ENCODE data around the gene IMPDH2.
"Not testable (repeated sequence)": the region's sequence is repeated elsewhere in the genome, so short reads cannot be mapped to it uniquely, and the experiment has no call there.

IMPDH2 gene

DNA sequence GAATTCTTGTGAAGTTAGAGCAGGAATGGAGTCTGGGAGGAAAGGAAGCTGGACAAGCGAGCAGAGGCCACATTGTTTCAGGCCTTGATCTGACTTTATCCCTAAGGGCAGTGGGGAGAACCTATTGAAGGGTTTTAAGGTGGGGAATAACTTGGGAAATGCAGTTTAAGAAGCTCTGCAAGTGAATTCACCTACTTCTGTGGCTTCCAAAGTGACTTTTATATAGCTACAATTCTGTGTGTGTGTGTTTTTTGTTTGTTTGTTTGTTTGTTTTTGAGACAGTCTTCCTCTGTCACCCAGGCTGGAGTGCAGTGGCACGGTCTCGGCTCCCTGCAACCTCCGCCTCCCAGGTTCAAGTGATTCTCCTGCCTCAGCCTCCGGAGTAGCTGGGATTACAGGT lies 20.6 kb downstream of the IMPDH2 start:
- H3K9ac ChIP-seq (ENCODE audit: low read length); H3K36me3 ChIP-seq (ENCODE audit: control insufficient read depth, insufficient read depth, low read length); H3K4me1 ChIP-seq (ENCODE audit: control insufficient read depth, insufficient read depth, low read length); H3K27me3 ChIP-seq (ENCODE audit: control insufficient read depth, insufficient read depth, low read length): not testable (repeated sequence)
- peak overlapping the region; percentile 95 for H3K4me3 ChIP-seq (ENCODE audit: low read length)
- peak overlapping the region; percentile 99 for H3K27ac ChIP-seq (ENCODE audit: low read depth, low read length)

DNA sequence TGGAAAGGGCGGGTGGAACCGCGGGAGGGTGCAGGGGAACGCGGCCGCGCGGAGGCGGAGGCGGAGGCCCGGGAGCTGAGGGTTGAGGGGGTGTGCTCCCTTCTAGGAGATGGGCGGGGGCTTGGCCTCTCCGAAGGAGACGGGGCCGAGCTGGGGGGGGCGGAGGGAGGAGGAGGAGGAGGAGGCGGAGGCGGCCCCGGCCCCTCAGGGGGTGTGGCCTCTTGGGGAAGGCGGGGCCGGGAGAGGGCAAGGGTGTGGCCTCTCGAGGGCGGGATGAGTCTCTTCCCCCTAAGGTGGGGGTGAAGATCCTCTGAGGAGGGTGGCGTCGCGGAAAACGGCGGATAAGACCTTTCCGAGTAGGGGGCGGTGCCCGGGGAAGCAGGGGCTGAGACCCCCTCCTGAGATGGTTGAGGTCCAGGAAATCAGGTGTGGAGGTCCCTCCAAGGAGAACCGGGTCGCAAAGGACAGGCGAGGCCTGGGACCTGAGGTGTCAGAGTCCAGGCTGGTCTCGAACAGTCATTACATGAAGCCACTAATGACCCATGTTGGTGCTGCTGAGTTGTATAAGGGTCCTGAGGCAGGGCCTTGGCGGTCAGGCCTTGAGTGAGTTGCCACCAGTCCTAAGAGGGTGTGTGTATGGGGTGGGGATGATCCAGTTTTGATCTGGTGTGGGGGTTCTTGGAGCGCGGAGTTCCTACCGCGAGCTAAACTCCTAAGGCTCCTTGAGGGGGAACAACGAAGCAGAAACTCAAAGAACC lies 21.2 kb downstream of the IMPDH2 start:
- Histone ChIP-seq H3K27me3 (ENCODE audit: control insufficient read depth, insufficient read depth, low read length) (no peaks in the 10 kb centered on the region), H3K36me3 (ENCODE audit: control insufficient read depth, insufficient read depth, low read length) (peaks cover 9% of the 10 kb centered on the region), H3K4me3 (ENCODE audit: low read length) (peak overlapping the region; percentile 95), H3K27ac (ENCODE audit: low read depth, low read length) (peak overlapping the region; percentile 99), H3K4me1 (ENCODE audit: control insufficient read depth, insufficient read depth, low read length) (peaks cover 3% of the 10 kb centered on the region), H3K9ac (ENCODE audit: low read length) (peak overlapping the region; percentile 88)

DNA sequence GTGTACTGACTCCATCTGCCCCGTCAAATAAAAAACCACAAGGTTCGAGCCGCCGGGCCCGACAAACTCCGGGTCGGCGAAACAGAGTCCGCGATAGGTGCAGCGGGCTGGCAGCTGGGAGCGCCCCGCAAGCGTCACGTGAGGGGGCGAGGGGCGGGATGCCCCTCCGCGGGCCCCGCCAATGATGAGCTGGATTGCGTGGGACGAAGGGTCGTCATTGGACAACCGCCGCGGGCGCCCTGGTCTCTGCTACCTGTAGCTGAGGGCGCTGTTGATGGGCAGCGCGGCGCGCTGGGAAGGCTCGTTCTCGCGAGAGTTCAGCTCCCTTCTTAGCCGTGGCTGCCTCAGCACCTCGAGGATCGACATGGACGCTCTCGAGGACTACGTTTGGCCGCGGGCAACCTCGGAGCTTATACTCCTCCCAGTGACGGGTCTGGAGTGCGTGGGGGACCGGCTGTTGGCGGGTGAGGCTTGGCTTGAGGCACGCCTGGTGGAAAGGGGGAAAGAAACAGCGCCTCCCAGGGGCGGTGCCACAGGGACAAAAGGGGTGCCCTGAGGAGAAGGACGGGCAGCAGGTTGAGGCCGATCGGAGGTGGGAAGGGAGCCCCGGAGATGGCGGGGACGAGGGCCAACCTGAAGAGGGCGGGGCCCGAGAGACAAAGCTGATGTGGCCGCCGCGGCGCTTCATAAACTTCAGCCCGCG lies 22.0 kb downstream of the IMPDH2 start, which contains the start of gene WDR6:
TSS of gene WDR6 (plus strand) at position 324 of the 703 bp plus-strand sequence. CDS start at position 365, 41 bp downstream.
- H3K27ac ChIP-seq (ENCODE audit: low read depth, low read length): peak within 1 kb of the TSS; percentile 99
- peak within 1 kb of the TSS; percentile 88 for H3K9ac ChIP-seq (ENCODE audit: low read length)
- peaks cover 9% of the 10 kb centered on the region for H3K36me3 ChIP-seq (ENCODE audit: control insufficient read depth, insufficient read depth, low read length)
- H3K27me3 ChIP-seq (ENCODE audit: control insufficient read depth, insufficient read depth, low read length): no peaks in the 10 kb centered on the region
- peak within 1 kb of the TSS; percentile 95 for H3K4me3 ChIP-seq (ENCODE audit: low read length)
- H3K4me1 ChIP-seq (ENCODE audit: control insufficient read depth, insufficient read depth, low read length): peaks cover 3% of the 10 kb centered on the region

DNA sequence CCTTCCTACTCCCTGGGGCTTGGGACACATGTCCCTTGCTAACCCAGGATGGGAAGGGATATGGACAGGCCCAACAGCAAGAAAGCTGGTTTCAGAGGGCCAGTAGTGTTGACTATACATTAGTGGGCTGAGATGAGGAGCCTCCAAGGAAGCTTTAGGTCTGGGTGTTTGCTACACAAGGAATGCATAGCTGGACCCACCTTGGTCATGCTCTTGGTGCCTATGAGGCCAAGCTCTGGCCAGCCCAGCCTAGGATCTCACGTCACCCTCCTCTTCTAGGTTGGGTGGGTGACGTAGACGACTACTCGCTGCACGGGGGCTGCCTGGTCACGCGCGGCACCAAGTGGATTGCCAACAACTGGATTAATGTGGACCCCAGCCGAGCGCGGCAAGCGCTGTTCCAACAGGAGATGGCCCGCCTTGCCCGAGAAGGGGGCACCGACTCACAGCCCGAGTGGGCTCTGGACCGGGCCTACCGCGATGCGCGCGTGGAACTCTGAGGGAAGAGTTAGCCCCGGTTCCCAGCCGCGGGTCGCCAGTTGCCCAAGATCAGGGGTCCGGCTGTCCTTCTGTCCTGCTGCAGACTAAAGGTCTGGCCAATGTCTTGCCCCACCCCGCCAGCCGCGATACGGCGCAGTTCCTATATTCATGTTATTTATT lies 22.7 kb downstream of the IMPDH2 start:
- Histone ChIP-seq H3K36me3 (ENCODE audit: control insufficient read depth, insufficient read depth, low read length) (peaks cover 2% of the 10 kb centered on the region), H3K27me3 (ENCODE audit: control insufficient read depth, insufficient read depth, low read length) (no peaks in the 10 kb centered on the region), H3K27ac (ENCODE audit: low read depth, low read length) (peak overlapping the region; percentile 99), H3K4me1 (ENCODE audit: control insufficient read depth, insufficient read depth, low read length) (peaks cover 3% of the 10 kb centered on the region), H3K4me3 (ENCODE audit: low read length) (peak overlapping the region; percentile 95), H3K9ac (ENCODE audit: low read length) (peak overlapping the region; percentile 54)

DNA sequence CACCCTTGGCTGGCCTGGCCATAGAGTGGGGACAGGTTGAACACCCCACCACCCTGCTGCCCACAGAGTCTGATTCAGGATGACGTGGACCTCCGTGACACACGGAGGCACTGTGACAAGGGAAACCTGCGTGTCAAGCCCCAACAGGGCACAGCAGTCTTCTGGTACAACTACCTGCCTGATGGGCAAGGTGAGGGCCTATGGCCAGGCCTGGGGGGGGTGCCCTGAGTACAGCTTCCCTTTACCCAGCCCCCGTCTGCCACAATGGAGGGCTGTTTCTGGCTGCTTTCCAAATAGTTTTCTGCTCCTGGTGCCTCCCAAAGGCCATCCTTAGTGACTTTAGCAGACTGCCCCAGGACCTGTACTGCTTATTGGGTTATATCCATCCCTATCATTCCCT lies 23.2 kb downstream of the IMPDH2 start:
- H3K9ac ChIP-seq (ENCODE audit: low read length): no peak overlapping the region
- no peaks in the 10 kb centered on the region for H3K27me3 ChIP-seq (ENCODE audit: control insufficient read depth, insufficient read depth, low read length)
- peaks cover 3% of the 10 kb centered on the region for H3K4me1 ChIP-seq (ENCODE audit: control insufficient read depth, insufficient read depth, low read length)
- peak overlapping the region; percentile 99 for H3K27ac ChIP-seq (ENCODE audit: low read depth, low read length)
- H3K36me3 ChIP-seq (ENCODE audit: control insufficient read depth, insufficient read depth, low read length): no peaks in the 10 kb centered on the region
- H3K4me3 ChIP-seq (ENCODE audit: low read length): peak overlapping the region; percentile 95

DNA sequence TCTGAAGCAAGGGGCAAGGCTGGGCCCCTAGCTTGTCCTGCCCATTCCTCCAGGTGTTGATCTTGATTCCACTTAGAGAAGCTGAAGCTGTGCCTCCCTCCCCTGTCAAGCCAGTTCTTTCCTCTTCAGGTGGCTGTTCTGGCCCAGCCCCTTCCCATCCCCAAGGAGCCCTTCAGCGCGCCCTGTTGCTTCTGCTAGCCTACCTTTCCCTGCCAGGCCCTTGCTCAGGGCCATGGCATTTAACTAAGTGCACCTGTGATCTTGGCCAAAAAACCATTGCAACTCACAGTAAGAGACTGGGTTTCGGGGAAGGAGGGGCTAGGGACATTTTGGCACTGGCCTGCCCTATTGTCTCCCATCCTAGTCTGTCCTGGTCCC lies 23.9 kb downstream of the IMPDH2 start:
- no peak overlapping the region for H3K27ac ChIP-seq (ENCODE audit: low read depth, low read length)
- H3K36me3 ChIP-seq (ENCODE audit: control insufficient read depth, insufficient read depth, low read length): no peaks in the 10 kb centered on the region
- H3K27me3 ChIP-seq (ENCODE audit: control insufficient read depth, insufficient read depth, low read length): no peaks in the 10 kb centered on the region
- no peak overlapping the region for H3K4me3 ChIP-seq (ENCODE audit: low read length)
- peaks cover 3% of the 10 kb centered on the region for H3K4me1 ChIP-seq (ENCODE audit: control insufficient read depth, insufficient read depth, low read length)
- H3K9ac ChIP-seq (ENCODE audit: low read length): no peak overlapping the region

DNA sequence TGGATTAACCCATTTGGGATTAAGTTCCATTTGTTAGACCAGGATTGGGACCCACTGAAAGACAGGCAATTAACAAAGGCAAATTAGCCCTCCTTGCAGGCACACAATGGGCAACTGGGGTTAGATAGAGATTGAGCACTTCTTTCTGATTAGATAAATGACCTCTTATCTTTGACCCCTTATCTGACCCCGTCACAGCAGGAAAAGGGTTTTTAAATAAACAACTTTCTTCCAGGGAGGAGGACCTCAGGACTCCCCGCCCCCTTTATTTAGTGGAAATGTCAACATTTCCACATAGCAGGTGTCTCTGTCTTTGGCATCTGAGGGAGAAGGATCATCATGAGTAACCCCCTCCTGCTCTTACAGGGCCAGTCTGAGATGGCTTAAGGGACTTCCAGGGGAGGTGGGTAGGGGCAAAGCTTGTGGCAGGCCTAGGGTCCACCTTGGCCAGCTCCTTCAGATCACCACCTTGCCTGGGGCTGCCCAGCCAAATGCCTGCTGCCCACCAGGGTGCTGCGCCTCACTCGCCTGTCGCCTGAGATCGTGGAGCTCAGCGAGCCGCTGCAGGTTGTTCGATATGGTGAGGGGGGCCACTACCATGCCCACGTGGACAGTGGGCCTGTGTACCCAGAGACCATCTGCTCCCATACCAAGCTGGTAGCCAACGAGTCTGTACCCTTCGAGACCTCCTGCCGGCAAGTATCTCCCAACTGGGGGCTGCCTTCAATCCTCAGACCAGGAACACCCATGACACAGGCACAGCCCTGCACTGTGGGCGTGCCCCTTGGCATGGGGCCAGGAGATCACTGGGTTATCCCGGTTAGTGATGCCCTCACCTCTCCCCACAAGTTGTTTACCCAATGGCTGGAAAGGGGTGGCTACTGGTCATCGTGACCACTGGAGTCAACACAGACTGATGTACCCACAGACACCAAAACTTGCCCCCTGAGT lies 24.6 kb downstream of the IMPDH2 start:
- no peaks in the 10 kb centered on the region for H3K27me3 ChIP-seq (ENCODE audit: control insufficient read depth, insufficient read depth, low read length)
- no peak overlapping the region for H3K4me3 ChIP-seq (ENCODE audit: low read length)
- H3K36me3 ChIP-seq (ENCODE audit: control insufficient read depth, insufficient read depth, low read length): no peaks in the 10 kb centered on the region
- H3K27ac ChIP-seq (ENCODE audit: low read depth, low read length): no peak overlapping the region
- peaks cover 3% of the 10 kb centered on the region for H3K4me1 ChIP-seq (ENCODE audit: control insufficient read depth, insufficient read depth, low read length)
- H3K9ac ChIP-seq (ENCODE audit: low read length): no peak overlapping the region

DNA sequence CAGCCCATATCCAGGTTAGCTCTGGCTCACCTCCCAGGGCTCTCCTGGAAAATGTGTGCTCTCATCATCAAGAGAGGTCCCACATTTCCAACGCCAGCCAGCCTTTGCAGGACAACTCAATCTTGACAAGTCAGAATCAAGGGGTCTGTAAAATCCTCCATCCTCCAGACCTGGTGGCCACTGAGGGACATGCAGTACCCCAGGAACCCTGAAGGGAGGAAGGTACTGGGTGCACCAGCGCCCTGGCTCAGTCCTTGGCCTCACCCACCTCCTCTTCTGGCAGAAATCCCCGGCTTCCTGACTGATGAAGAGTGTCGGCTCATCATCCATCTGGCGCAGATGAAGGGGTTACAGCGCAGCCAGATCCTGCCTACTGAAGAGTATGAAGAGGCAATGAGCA lies 28.0 kb downstream of the IMPDH2 start:
- Histone ChIP-seq H3K4me3 (ENCODE audit: low read length) (no peak overlapping the region), H3K4me1 (ENCODE audit: control insufficient read depth, insufficient read depth, low read length) (no peaks in the 10 kb centered on the region), H3K9ac (ENCODE audit: low read length) (no peak overlapping the region), H3K27ac (ENCODE audit: low read depth, low read length) (no peak overlapping the region), H3K36me3 (ENCODE audit: control insufficient read depth, insufficient read depth, low read length) (peaks cover 2% of the 10 kb centered on the region), H3K27me3 (ENCODE audit: control insufficient read depth, insufficient read depth, low read length) (no peaks in the 10 kb centered on the region)

DNA sequence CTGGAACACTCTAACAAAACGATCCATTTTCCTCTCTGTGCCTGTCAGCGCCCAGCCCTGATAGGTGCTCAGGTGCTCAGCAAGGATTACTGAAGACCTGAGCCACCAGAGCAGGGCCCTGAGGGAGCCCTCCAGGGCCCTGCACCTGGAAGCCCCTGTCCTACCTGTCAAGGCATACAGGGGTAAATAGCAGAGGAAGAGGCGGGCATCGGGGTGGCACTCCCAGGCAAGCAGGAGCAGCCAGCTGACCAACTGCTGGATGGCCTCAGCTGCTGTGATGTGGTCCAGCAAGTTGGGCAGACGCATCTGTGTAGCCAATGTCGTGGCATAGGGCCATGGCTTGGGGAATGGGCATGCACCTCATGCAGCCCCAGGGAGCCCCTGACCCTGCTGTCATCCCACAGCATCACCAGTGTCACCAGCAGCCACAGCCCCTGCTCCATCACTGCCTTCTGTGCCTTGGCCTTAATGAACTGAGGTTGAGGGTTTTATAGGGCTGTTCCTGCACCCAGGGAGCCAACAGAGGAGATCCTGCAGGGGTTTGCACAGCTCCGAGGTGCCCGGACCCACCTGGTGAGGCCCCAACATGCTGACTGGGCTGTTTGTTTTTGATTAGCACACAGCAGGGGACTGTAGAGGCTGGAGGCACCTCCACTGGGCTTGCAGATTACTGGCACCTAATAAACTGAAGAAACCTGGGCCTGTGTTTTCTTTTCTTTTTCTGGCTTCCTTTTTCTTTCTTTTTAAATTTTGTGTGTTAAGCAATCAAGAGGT lies 29.9 kb downstream of the IMPDH2 start:
- peaks cover 2% of the 10 kb centered on the region for H3K36me3 ChIP-seq (ENCODE audit: control insufficient read depth, insufficient read depth, low read length)
- H3K27me3 ChIP-seq (ENCODE audit: control insufficient read depth, insufficient read depth, low read length): no peaks in the 10 kb centered on the region
- no peak overlapping the region for H3K4me3 ChIP-seq (ENCODE audit: low read length)
- H3K4me1 ChIP-seq (ENCODE audit: control insufficient read depth, insufficient read depth, low read length): no peaks in the 10 kb centered on the region
- H3K9ac ChIP-seq (ENCODE audit: low read length): no peak overlapping the region
- no peak overlapping the region for H3K27ac ChIP-seq (ENCODE audit: low read depth, low read length)

DNA sequence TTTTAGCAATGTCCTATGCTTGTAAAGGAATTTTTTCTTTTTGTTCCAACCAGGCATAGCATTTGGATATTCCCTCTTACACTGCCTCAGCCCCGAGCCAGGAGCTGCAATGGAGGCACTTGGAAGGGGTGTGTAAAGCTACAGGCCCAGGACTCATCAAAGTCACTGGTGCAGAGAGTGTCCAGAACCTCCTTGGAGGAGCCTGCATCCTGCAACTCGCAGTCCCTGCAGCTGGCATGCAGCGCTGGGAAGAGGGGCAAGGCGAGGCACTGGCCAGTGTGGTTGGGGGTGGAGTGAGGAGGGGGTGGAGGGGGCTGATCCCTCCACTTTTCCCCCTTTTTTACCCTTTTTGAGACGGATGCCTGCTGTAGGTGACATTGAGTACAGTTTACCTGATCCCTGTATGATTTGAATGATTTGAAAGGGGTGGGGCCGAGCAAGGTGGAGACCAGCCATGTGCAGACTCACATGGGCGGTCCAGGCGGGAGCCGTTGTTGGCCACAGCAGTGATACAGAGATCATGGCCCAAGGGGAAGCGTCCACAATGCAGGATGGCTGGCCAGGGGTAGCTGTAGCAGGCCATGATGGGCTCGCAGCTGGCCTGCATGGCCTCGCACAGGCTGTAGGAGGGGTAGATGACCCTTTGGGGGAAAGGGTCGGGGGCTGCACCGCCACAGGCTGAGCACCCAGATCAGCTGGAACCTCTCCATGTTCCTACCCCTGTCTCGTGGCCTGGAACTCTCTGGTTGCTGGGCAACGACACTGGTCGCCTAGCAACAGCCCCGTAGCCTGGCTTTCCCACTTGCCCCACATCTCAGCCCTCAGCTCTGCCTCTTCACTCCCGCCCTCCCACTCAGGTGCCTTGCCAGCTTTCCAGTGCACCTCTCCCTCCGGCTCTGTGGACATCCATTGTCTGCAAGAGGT lies 31.2 kb downstream of the IMPDH2 start:
- no peaks in the 10 kb centered on the region for H3K4me1 ChIP-seq (ENCODE audit: control insufficient read depth, insufficient read depth, low read length)
- H3K27ac ChIP-seq (ENCODE audit: low read depth, low read length): no peak overlapping the region
- no peak overlapping the region for H3K9ac ChIP-seq (ENCODE audit: low read length)
- peaks cover 2% of the 10 kb centered on the region for H3K36me3 ChIP-seq (ENCODE audit: control insufficient read depth, insufficient read depth, low read length)
- H3K4me3 ChIP-seq (ENCODE audit: low read length): no peak overlapping the region
- no peaks in the 10 kb centered on the region for H3K27me3 ChIP-seq (ENCODE audit: control insufficient read depth, insufficient read depth, low read length)

All from rectal smooth muscle tissue (tissue), 1 donor.